SK-MEL-5 (cell line): ENCODE data around the gene SCAP. TPM values are rescaled to one million over a fixed set of nuclear protein-coding genes. Genes with fewer than 3 reads are reported as not detected.
"Not testable (repeated sequence)": the region's sequence is repeated elsewhere in the genome, so short reads cannot be mapped to it uniquely, and the experiment has no call there.

Experiments used
- DNase-seq: peaks from one replicate; pipeline ENCODE4 v3.0.0-alpha.2; 2016; ENCODE audit warnings: low read depth, low spot score
- in situ Hi-C: cut with HindIII; loops from 2 replicates; pipeline ENCODE4 v1.10.0; 2016; ENCODE audit warnings: low sequenced_read_pairs, high pct_unique_total_duplicates, low pct_unique_long_range_greater_than_20kb
- polyA plus RNA-seq, 2 experiments: library from polyadenylated mRNA; depleted of rRNA; stranded (reverse); fragments of >200 nt; gene quantifications; 2 replicates each; pipeline ENCODE4 v1.2.3, GENCODE V29; 2015
- total RNA-seq: library from RNA; depleted of rRNA; stranded (reverse); fragments of >200 nt; shearing (Covaris generic); gene quantifications from 2 replicates; pipeline ENCODE4 v1.2.3, GENCODE V29; 2014; rRNA removed

The SCAP gene
- total RNA-seq: 58.9 and 60.7 TPM in 2 replicates
- 71.3 and 93.2 TPM in 2 replicates for polyA plus RNA-seq (2015; cell fraction: cytosol; rRNA removed)
- 72.2 and 84.5 TPM in 2 replicates for polyA plus RNA-seq (2015; cell fraction: nucleus; rRNA removed)

DNA sequence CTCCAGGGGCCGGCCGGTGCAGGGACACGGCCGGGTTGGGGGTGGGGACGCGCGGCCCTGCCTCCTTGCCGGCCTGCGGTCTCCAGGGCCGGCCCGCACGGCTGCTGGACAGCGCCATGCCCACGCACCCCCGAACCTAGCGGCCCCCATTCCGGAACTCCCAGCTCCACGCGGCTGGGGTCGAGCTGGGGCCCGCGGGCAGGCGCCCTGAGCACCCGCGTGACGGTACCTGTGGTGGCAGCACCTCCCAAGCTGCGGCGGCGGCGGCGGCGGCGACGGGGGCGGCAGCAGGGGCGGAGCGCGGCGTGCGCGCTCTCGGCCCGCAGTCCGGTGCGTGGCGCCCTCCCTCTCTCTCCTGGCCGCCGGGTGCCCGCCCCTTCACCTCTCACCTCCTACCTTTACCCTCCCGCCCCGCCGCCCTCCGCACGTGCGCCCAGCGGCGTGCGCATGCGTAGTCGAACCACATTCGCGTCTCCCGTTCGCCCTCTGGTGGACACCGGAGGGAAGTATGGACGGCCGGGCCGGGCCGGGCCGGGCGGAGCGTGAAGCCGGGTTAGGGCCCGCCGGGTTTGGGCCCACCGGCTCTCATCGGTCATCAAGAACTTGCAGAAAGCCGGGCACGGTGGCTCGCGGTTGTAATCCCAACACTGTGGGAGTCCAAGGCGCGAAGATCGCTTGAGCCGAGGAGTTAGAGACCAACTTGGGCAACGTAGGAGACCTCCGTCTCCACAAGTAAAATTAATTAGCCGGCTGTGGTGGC, at the start of gene SCAP:
Gene SCAP (minus strand): TSS at position 372 of the 760 bp plus-strand sequence. CDS start 32,948 bp downstream, outside the sequence.
- DNase-seq: peak; percentile 90
- in situ Hi-C loops: no loop called here

DNA sequence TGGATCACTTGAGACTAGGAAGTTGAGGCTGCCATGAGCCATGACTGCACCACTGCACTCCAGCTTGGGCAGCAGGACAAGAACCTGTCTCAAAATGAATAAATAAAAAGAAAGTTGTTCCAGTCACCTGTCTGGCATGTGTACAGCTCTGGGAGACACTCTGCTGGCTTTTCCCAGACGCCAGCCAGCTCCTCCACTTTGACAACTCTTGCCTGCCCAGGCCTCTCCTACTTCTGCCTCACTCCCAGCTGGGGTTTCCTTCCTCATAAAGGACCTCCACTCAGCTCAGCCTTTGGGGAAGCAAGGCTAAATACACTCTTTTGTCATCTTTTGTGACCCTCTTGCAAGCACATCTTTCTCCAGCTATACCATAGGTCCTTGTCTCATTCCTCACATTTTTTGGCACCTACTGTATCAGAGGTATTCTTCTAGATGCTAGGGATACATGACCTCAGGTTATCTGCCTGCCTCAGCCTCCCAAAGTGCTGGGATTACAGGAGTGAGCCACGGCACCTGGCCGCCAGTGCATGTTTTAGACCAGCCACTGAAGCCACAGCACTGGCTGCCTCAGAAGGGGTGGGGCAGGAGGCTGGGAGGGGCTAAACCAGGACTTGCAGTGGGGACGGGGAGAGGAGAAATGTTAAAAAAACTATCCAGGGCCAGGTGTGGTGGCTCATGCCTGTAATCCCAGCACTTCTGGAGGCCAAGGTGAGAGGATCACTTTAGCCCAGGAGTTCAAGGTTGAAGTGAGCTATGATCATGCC, 47.8 kb upstream of the SCAP start:
- in situ Hi-C loops: no loop called here
- no peak for DNase-seq

DNA sequence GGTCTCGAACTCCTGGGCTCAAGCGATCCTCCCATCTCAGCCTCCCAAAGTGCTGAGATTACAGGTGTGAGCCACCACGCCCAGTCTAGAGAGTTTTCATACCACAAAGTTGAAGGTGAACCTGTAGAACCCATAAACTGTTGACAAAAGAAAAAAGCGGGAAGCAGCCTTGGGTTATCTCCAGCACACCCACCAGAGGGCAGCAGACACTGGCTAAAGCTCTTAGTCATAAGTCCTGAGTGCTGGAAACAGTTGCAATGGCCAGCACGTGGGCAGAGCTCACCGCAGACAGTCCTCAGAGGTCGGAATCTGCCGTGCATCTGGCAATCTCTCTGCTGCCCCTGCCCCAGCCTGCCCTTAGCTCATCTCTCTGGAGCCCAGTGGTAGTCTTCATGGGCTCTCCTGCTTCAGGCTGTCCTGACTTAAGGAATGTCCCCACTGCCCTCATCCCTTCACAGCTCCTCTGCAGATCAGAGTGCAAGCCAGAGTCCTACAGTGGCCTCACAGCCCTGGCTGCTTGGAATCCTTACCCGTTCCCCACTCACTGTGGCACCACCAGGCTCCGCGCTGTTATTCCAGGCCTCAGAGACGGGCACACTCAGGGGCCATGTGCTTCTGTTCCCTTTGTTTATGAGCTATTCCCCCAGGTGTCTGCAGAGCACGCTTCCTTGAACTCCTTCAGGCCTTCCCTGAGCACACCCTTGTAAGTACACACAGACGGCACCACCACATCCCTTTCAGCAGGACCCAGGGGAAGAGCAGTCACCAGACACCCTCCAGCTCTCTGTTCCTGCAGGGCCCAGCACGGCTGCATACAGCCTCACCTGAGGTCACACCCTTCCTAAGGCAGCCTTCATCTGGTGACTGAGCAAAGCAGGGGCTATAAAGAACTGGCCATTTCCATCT, 46.6 kb upstream of the SCAP start:
- DNase-seq: peak; percentile 91
- in situ Hi-C loops: no loop called here

DNA sequence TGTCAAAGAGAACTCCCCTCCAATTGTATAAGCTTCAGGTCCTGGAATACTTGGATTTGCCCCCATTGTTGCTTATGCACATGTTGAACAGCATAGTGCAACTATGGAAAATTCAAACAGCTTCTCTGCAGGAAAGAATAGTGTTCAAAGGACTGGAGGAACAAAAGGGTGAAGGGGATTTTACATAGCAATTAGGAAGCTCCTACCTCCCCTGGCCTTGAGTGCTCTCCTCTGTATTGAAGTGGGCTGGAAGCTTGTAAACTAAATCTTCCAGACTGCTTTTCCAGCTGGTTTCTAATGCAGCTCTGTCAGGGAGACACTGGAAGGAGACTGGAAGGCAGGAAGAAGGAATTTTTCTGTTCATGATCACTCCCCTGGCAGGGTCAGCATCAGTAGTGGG, 45.0 kb upstream of the SCAP start:
- DNase-seq: no peak
- in situ Hi-C loops: no loop called here

DNA sequence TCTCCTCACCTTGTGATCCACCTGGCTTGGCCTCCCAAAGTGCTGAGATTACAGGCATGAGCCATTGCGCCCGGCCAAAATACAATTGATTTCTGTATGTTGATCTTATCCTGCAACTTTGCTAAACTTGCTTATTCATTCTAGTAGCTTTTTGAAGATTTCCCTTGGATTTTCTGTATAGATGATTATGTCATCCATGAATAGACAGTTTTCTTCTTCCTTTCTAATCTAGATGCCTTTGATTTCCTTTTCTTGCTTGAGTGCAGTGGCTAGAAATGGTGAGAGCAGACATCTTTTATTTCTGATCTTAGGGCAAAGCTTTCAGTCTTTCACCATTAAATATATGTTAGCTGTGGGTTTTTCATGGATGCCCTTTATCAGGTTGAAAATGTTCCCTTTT, 42.2 kb upstream of the SCAP start:
- DNase-seq: no peak
- in situ Hi-C loops: no loop called here

DNA sequence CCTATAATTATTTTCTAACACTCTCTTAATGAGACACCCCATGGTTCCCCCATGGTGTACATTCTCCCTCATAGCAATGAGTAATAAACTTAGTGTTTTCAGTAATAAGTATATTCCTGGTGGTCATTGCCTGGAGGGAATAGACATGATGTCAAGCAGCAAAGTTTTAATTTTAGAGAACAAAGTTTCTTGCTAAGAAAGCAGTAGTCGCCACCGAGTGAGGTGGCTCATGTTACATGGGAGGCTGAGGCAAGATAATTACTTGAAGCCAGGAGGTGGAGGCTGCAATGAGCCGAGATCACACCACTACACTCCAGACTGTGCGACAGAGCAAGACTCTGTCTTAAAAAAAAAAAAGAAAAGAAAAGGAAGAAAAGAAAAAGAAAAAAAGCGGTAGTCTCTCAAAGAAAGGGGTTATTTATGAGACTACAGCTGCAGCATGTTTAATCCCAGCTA, 40.2 kb upstream of the SCAP start:
- in situ Hi-C loops: no loop called here
- DNase-seq: no peak

DNA sequence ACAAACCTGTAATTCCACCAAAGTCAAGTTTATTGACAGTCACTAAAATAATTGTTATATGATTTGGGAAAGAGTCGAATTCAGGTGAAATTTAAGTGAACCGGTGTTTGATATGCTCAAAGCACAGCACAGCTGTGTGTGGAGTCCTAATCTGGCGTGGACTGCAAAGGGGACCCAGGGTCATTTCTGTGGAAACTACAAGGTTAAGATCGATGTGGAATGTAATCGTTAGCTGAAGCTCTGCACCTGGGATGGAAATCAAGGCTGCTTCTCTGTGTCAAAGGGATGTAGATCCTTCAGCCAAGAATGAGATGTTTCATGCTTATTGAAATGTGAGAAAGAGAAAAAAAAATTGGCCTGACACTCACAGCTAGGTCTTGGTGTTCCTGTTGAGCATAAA, 39.4 kb upstream of the SCAP start:
- no peak for DNase-seq
- in situ Hi-C loops: no loop called here

DNA sequence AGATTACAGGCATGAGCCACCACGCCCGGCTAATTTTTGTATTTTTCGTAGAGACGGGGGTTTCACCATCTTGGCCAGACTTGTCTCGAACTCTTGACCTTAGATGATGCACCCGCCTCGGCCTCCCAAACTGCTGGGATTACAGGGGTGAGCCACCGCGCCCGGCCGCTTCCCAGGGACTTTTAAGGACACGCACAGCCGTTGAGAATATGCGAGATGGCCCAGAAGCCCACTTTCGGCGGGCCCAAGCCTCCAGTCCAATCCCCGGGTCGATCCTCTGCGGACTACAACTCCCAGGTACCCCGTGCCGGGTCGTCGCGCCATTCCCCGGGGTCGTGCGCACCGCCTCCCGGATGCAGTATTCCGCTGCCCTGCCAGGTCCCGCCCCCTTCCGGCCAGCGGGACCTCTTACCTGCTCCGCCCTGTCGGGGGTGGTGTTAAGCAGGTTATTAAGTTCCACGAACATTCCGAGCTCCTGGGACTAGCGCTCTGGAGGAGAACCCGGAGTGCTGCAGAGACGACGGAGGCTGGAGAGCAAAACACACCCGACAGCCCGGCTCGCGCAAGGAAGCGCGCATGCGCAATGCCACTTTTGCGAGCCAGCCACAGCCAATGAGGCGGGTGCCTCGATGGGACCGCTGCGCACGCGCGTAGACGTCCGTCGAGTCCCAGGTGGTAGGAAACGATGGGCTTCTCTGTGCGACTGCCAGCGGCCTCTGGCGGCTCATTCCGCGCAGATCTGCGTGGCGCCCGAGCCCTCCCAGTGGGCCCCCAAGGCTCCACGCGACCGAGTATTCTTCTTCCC, 37.6 kb upstream of the SCAP start, which contains the start of gene ELP6:
Gene ELP6 (minus strand): TSS at position 588 of the 805 bp plus-strand sequence. CDS start 122 bp downstream, at position 466.
- peak; percentile 95 for DNase-seq
- in situ Hi-C loops: no loop called here

DNA sequence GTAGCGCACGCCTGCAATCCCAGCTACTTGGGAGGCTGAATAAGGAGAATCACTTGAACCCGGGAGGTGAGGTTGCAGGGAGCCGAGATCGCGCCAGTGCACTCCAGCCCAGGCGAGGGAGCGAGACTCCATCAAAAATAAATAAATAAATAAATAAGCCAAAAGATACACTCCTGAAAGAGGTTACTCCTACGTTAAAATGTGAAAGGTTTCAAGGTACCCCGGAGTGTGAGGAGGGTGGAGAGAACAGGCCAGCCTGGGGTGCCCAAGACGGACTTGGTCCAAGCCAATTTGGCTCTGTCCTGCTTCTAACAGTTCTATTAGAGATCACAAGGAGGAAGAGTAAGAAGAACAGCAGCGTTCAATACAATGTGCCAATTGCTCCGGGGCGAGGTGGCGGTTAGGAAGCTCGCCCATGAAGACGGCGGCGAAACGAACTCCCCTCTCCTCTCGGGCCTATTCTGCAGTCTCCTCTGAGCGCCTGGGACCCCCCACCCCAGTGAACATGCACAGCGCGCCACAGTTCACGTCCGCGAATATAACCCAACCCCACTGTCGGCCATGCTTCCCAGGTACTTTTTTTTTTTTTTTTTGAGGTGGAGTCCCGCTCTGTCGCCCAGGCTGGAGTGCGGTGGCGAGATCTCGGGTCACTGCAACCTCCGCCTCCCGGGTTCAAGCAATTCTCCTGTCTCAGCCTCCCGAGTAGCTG, 36.8 kb upstream of the SCAP start:
- in situ Hi-C loops: no loop called here
- DNase-seq: peak; percentile 25

DNA sequence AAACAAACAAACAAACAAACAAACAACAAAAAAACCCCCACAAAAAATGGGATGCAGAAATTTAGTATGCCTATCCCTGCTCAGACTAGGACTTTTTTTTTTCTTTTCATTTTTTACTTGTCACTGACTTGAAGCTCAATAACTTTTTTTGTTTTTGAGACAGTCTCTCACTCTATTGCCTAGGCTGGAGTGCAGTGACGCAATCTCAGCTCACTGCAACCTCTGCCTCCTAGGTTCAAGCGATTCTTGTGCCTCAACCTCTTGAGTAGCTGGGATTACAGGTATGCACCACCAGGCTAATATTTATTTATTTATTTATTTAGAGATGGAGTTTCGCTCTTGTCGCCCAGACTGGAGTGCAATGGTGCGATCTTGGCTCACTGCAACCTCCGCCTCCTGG, 29.5 kb upstream of the SCAP start:
- in situ Hi-C loops, DNase-seq: not testable (repeated sequence)

DNA sequence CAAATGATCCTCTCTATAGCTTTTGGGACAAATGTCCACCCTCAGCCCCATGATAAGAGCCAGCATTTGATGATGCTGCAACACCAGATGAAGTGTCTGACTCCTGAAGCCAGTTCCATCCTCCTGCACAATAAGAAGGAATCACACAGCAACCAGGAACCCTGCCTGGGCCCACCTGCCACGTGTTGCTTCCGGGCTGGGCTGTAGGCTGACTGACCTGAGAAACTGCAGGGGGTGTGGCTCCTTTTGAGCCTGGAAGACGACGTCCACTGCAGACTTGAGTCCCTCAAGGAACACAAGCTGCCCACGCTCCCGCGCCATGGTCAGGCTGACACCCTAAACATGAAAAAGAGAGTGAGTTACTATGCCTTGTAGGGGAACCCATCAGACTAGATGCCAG, 28.4 kb upstream of the SCAP start:
- in situ Hi-C loops: no loop called here

DNA sequence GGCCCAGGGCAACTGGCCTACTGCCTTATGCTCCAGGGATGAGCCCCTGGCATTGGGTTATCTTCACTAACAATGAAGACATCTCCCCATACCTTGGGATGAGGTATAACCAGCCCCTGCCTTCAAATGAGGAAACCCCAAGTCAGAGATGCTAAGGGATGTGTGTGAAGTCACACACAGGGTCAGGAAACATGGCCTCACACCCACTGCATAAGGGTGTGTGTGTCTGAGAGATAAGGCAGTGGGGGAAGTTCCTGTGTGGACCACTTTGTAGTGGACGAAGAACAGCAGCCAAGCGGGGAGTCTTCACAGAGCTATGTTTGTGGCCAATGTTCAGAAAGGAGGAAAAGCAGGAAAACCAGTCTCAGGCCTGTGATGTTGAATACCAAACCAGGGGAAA, 27.3 kb upstream of the SCAP start:
- in situ Hi-C loops: no loop called here
- DNase-seq: no peak

More for the DNA sequence above, 28.4 kb upstream of the SCAP start:
- no peak for DNase-seq

DNA sequence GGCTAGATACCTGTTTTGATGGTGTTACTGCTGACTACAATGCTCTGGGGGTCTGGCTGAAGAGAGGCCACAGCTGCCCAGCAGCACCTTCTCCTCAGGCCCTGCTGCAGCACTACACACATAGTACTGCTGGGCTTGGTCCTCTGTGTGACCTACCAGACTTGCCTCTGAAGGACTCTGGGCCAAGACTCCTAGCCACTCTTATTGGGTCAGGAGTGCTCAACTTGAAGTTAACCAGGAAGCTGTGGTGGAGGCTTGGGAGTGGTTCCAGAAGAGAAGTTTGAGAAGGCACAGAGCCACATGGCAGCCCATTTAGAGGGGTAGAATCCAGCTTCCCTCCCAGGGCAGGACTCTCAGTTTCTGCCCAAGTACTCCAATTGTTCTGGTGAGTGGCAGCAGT, 21.2 kb upstream of the SCAP start:
- no peak for DNase-seq
- in situ Hi-C loops: no loop called here

DNA sequence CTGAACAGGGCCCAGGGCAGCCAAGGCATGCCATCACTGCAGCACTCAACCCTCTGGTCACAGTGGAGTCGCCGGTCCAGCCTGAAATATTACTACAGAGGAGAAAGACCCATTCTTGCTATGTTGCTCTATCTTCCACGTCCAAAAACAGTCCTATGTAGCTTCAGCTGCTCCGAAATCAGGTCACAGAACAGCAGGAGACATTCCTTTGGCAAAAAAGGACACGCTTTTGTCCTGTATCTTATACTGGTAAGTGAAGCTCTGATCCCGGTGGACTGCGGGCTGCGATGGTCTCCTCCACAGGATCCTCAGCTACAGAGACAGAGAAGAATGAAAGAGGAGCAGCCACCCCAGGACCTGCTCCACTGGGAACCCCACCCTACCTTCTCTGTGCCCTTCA, 20.1 kb upstream of the SCAP start:
- in situ Hi-C loops: no loop called here
- DNase-seq: no peak

DNA sequence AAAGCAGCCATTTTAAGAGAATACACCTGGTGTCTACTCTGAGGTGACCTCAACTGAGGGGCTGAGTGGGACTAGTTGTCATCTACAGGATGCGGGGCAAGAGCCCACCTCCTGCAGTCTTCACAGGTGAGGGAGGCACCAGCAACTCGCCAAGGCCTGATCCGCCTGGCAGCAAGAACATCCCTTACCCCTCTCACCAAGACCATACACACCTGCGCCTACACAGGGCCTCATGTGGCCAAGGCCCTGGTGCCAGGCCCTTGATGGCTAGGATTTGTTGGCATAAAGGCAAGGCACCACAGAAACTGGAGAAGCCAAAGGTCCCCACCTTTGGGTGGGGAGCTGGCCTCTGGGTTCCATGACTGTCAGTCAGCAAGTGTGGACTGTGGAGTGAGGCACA, 19.4 kb upstream of the SCAP start:
- no peak for DNase-seq
- in situ Hi-C loops: no loop called here

DNA sequence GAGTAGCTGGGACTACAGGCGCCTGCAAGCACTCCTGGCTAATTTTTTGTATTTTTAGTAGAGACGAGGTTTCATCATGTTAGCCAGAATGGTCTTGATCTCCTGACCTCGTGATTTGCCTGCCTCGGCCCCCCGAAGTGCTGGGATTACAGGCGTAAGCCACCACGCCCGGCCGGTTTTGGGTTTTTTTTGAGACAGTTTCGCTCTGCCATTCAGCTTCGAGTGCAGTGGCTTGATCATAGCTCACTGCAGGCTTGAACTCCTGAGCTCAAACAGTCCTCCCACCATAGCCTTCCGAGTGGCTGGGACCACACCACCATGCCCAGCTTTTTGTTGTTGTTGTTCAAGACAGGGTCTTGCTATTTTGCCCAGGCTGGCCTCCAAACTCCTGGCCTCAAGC, 16.0 kb upstream of the SCAP start:
- in situ Hi-C loops: no loop called here
- no peak for DNase-seq
